Measurements from ENCODE around the gene WEE1. TPM values are rescaled to one million over a fixed set of nuclear protein-coding genes. Genes with fewer than 3 reads are reported as not detected.
A peak's percentile ranks its signal among the peaks of the same experiment; 100 is the strongest.
"Not testable (repeated sequence)": the region's sequence is repeated elsewhere in the genome, so short reads cannot be mapped to it uniquely, and the experiment has no call there.

Gene WEE1
- total and polyA plus RNA-seq, 11 donors = 14.5 to 89.2 (median 51.3) TPM

DNA sequence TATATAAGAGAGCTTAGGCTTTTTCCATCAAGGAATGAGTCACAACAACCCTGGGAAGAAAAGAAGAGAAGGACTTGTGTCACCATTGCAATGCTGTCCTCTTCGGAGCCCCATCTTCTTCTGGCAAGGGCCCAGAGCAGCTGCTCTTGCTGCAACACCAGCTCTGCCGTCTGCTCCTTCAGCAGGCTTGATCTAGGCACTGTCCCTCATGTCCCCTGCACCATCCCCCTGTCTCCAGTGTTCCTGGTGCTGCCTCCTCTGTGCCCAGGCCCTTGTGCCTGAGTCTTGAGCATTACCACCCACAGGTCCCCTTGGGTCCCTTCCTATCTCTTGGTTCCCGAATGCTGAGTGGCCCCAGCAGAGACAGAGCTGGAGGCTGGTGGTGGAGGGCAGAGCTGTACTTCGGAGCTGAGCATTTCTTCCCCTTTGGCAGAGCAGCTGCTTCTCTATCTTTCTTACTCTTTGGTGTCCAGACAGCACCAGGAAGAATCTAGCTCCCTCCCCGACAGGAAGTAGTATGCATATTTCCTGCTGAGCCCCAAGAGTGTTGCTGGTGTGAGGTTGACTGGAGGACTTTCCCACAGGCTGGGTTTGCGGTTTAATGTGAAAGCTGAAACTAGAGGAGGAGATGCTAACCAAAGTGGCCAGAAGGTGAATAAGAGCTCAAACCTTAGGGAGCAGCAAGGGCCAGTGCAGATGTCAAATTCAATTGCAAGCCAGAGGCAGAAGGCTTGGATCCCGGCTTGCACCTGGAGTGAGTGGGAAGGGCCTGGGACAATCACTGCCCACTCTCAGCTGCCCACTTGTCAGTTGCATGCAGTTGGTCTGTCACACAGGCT is 27.8 kb downstream of the WEE1 start:
- Histone ChIP-seq H3K4me1 (peaks cover 0 to 11% (median 4%) of the 10 kb centered on the region in 12 donors), H3K9me3 (no peaks in the 10 kb centered on the region), H3K27ac (peak overlapping the region in 5 of 12 donors; percentile 4 to 92 (median 39)), H3K36me3 (no peaks in the 10 kb centered on the region), H3K4me3 (peak overlapping the region in 1 of 12 donors; percentile 44), H3K27me3 (no peaks in the 10 kb centered on the region)
- peak in 4 of 5 donors; percentile 19 to 42 (median 30) for DNase-seq
- TF ChIP-seq POLR2A (IDR thresholded peaks at IDR 0.05) = no peak
- TF ChIP-seq, protein P1, sequence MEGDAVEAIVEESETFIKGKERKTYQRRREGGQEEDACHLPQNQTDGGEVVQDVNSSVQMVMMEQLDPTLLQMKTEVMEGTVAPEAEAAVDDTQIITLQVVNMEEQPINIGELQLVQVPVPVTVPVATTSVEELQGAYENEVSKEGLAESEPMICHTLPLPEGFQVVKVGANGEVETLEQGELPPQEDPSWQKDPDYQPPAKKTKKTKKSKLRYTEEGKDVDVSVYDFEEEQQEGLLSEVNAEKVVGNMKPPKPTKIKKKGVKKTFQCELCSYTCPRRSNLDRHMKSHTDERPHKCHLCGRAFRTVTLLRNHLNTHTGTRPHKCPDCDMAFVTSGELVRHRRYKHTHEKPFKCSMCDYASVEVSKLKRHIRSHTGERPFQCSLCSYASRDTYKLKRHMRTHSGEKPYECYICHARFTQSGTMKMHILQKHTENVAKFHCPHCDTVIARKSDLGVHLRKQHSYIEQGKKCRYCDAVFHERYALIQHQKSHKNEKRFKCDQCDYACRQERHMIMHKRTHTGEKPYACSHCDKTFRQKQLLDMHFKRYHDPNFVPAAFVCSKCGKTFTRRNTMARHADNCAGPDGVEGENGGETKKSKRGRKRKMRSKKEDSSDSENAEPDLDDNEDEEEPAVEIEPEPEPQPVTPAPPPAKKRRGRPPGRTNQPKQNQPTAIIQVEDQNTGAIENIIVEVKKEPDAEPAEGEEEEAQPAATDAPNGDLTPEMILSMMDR (IDR thresholded peaks at IDR 0.05) = no peak
- ATAC-seq = peak in 3 of 4 donors; percentile 65 to 73 (median 73)
- 42 to 62% (median 50%) methylated on average over 6 to 7 of the region's 7 CpGs for WGBS, 4 donors
- intact Hi-C loops (cut with DNase I) = loop anchor here in 2 of 10 donors (10.0 kb wide), 1 partner anchor 66 kb away; no protein-coding TSS in a partner anchor

DNA sequence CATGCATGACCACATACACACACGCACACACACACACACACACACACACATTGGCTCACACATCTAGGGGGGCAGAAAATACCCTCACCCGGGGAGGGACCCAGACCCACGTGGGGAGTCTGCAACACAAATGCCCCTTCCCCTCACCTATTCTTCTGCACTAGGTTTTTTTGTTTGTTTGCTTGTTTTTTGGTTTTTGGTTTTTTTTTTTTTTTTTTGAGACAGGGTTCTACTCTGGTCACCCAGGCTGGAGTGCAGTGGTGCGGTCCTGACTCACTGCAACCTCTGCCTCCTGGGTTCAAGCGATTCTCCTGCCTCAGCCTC is 28.4 kb downstream of the WEE1 start:
- no peaks in the 10 kb centered on the region for H3K27me3 ChIP-seq
- no peaks in the 10 kb centered on the region for H3K36me3 ChIP-seq
- intact Hi-C loops (cut with DNase I) = loop anchor here in 2 of 10 donors (10.0 kb wide), 1 partner anchor 67 kb away; no protein-coding TSS in a partner anchor
- peaks cover 0 to 11% (median 4%) of the 10 kb centered on the region in 12 donors for H3K4me1 ChIP-seq
- ATAC-seq = peak in 1 of 4 donors; percentile 10
- 71 to 88% (median 75%) methylated on average over 5 of the region's 5 CpGs for WGBS, 4 donors
- no peak for TF ChIP-seq POLR2A (IDR thresholded peaks at IDR 0.05)
- TF ChIP-seq, protein P1 (IDR thresholded peaks at IDR 0.05) = no peak
- H3K9me3 ChIP-seq = no peaks in the 10 kb centered on the region
- no peak overlapping the region for H3K27ac ChIP-seq
- DNase-seq = no peak
- no peak overlapping the region for H3K4me3 ChIP-seq

DNA sequence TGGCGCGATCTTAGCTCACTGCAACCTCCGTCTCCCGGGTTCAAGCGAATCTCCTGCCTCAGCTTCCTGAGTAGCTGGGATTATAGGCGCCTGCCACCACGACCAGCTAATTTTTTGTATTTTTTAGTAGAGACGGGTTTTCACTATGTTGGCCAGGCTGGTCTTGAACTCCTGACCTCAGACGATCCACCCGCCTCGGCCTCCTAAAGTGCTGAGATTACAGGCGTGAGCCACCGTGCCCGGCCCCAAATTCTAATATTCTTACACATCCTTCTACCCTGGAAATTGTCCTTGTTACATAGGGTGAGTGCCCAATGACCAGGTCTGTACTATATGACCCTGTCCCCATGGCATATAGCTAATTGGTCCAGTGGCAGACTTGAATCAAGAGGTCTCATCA is 29.7 kb downstream of the WEE1 start:
- not testable (repeated sequence) for H3K9me3 ChIP-seq, H3K27me3 ChIP-seq, H3K27ac ChIP-seq, H3K4me3 ChIP-seq, ATAC-seq, DNase-seq, H3K36me3 ChIP-seq
- 97 to 98% (median 97%) methylated on average over 14 of the region's 14 CpGs for WGBS, 4 donors
- intact Hi-C loops (cut with DNase I) = loop anchor here in 2 of 10 donors (10.0 kb wide), 1 partner anchor 68 kb away; no protein-coding TSS in a partner anchor
- H3K4me1 ChIP-seq = peaks cover 0 to 11% (median 4%) of the 10 kb centered on the region in 12 donors

DNA sequence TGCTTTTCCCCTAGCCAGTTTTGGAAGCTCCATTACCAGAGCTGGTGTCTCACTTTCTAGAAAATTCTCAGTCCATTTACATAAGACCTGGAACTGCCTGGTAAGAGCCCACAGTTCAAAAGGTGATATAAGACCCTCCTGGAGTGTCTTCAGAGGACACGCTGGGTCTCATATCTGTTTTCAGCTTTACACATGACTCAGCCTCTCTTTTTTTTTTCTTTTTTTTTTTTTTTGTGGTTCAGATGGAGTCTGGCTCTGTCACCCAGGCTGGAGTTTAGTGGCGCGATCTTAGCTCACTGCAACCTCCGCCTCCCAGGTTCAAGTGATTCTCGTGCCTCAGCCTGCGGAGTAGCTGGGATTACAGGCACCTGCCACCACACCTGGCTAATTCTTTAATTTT is 30.7 kb downstream of the WEE1 start:
- ATAC-seq = no peak
- Histone ChIP-seq H3K4me1 (peaks cover 0 to 11% (median 4%) of the 10 kb centered on the region in 12 donors), H3K27me3 (no peaks in the 10 kb centered on the region), H3K9me3 (no peaks in the 10 kb centered on the region), H3K27ac (no peak overlapping the region), H3K36me3 (no peaks in the 10 kb centered on the region), H3K4me3 (no peak overlapping the region)
- DNase-seq = no peak
- TF ChIP-seq, protein P1 (IDR thresholded peaks at IDR 0.05) = no peak
- no peak for TF ChIP-seq POLR2A (IDR thresholded peaks at IDR 0.05)
- WGBS, 4 donors = 81 to 95% (median 86%) methylated on average over 6 of the region's 6 CpGs
- intact Hi-C loops (cut with DNase I) = loop anchor here in 2 of 10 donors (10.0 kb wide), 1 partner anchor 69 kb away; no protein-coding TSS in a partner anchor

All from heart left ventricle (tissue), 16 donors.